Panc1 (cell line): ENCODE results near the gene AK4.

Experiments used
- POLR2AphosphoS5 ChIP-seq: IDR thresholded peaks from 2 replicates; pipeline ENCODE4 v1.6.1; 2012; ENCODE audit warnings: mild to moderate bottlenecking, low read depth, low read length, moderate library complexity
- SIN3A ChIP-seq: IDR thresholded peaks from 2 replicates; pipeline ENCODE4 v1.6.1; 2012; ENCODE audit warnings: low read depth, mild to moderate bottlenecking, low read length, moderate library complexity, borderline replicate concordance; ENCODE audit not compliant: insufficient read depth
- TF ChIP-seq, protein P1 (sequence below): fragments of 450-650 bp; IDR thresholded peaks from 2 replicates; pipeline ENCODE4 v1.5.1; 2017; ENCODE audit warnings: mild to moderate bottlenecking
- TF ChIP-seq, protein P2 (sequence below), 2 experiments: IDR thresholded peaks; 2 replicates each; pipeline ENCODE4 v1.6.1; 2011 to 2012; ENCODE audit warnings: low read depth in 2 of 2, control low read depth in 1 of 2, low read length in 1 of 2, mild to moderate bottlenecking in 1 of 2, moderate library complexity in 1 of 2; ENCODE audit not compliant: insufficient read depth in 1 of 2

DNA sequence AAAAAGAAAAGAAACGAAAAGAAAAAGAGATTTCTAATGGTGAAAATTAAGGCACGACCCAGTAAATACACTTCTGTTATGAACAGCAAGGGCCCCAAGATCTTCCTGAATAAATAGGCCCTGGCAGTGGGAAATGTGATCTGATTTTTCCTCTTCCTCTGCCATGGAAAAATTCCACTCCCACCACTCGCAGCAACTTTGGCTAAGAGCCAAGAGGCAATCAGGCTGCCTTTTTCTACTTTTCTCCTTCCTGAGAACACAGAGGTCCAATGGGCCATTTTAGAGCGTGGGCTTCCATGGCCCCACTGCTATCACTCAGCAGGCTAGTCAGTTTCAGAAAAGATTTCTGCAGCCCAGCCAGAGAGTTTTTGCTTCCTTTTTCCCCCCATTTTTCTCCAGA is 33.7 kb upstream of the AK4 start:
- TF ChIP-seq, protein P1, sequence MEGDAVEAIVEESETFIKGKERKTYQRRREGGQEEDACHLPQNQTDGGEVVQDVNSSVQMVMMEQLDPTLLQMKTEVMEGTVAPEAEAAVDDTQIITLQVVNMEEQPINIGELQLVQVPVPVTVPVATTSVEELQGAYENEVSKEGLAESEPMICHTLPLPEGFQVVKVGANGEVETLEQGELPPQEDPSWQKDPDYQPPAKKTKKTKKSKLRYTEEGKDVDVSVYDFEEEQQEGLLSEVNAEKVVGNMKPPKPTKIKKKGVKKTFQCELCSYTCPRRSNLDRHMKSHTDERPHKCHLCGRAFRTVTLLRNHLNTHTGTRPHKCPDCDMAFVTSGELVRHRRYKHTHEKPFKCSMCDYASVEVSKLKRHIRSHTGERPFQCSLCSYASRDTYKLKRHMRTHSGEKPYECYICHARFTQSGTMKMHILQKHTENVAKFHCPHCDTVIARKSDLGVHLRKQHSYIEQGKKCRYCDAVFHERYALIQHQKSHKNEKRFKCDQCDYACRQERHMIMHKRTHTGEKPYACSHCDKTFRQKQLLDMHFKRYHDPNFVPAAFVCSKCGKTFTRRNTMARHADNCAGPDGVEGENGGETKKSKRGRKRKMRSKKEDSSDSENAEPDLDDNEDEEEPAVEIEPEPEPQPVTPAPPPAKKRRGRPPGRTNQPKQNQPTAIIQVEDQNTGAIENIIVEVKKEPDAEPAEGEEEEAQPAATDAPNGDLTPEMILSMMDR, result no peak
- no peak for TF ChIP-seq POLR2AphosphoS5
- no peak for TF ChIP-seq SIN3A
- TF ChIP-seq, protein P2, sequence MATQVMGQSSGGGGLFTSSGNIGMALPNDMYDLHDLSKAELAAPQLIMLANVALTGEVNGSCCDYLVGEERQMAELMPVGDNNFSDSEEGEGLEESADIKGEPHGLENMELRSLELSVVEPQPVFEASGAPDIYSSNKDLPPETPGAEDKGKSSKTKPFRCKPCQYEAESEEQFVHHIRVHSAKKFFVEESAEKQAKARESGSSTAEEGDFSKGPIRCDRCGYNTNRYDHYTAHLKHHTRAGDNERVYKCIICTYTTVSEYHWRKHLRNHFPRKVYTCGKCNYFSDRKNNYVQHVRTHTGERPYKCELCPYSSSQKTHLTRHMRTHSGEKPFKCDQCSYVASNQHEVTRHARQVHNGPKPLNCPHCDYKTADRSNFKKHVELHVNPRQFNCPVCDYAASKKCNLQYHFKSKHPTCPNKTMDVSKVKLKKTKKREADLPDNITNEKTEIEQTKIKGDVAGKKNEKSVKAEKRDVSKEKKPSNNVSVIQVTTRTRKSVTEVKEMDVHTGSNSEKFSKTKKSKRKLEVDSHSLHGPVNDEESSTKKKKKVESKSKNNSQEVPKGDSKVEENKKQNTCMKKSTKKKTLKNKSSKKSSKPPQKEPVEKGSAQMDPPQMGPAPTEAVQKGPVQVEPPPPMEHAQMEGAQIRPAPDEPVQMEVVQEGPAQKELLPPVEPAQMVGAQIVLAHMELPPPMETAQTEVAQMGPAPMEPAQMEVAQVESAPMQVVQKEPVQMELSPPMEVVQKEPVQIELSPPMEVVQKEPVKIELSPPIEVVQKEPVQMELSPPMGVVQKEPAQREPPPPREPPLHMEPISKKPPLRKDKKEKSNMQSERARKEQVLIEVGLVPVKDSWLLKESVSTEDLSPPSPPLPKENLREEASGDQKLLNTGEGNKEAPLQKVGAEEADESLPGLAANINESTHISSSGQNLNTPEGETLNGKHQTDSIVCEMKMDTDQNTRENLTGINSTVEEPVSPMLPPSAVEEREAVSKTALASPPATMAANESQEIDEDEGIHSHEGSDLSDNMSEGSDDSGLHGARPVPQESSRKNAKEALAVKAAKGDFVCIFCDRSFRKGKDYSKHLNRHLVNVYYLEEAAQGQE (IDR thresholded peaks at IDR 0.05; ENCODE audit: insufficient read depth in 1 of 2, low read depth in 2 of 2, low read length in 1 of 2), result no peak
